Ishikawa (cell line): ENCODE results near the gene PRMT7.

Source experiments
- CEBPB ChIP-seq: IDR thresholded peaks from 2 replicates; pipeline ENCODE4 v1.6.1; 2012
- CREB1 ChIP-seq: IDR thresholded peaks from 2 replicates; pipeline ENCODE4 v1.6.1; 2012; ENCODE audit warnings: low read depth
- EGR1 ChIP-seq: IDR thresholded peaks from 2 replicates; pipeline ENCODE4 v1.6.1; 2012
- EP300 ChIP-seq: IDR thresholded peaks from 2 replicates; pipeline ENCODE4 v1.6.1; 2012; ENCODE audit warnings: borderline replicate concordance
- FOXM1 ChIP-seq: IDR thresholded peaks from 2 replicates; pipeline ENCODE4 v1.6.1; 2012; ENCODE audit warnings: low read depth, borderline replicate concordance
- MAX ChIP-seq: IDR thresholded peaks from 2 replicates; pipeline ENCODE4 v1.6.1; 2012
- NFIC ChIP-seq: IDR thresholded peaks from 2 replicates; pipeline ENCODE4 v1.6.1; 2012
- RAD21 ChIP-seq: IDR thresholded peaks from 2 replicates; pipeline ENCODE4 v1.6.1; 2012; ENCODE audit warnings: low read depth
- REST ChIP-seq: IDR thresholded peaks from 2 replicates; pipeline ENCODE4 v1.6.1; 2012; ENCODE audit warnings: low read depth, mild to moderate bottlenecking
- TAF1 ChIP-seq: IDR thresholded peaks from 2 replicates; pipeline ENCODE4 v1.6.1; 2012; ENCODE audit warnings: low read depth, mild to moderate bottlenecking
- TCF12 ChIP-seq: IDR thresholded peaks from 2 replicates; pipeline ENCODE4 v1.6.1; 2012; ENCODE audit warnings: low read depth
- TEAD4 ChIP-seq: IDR thresholded peaks from 2 replicates; pipeline ENCODE4 v1.6.1; 2012
- USF1 ChIP-seq: IDR thresholded peaks from 2 replicates; pipeline ENCODE4 v1.6.1; 2012
- YY1 ChIP-seq: IDR thresholded peaks from 2 replicates; pipeline ENCODE4 v1.6.1; 2012; ENCODE audit warnings: low read depth
- ZBTB7A ChIP-seq: IDR thresholded peaks from 2 replicates; pipeline ENCODE4 v1.6.1; 2012; ENCODE audit warnings: low read depth

PRMT7 gene

DNA sequence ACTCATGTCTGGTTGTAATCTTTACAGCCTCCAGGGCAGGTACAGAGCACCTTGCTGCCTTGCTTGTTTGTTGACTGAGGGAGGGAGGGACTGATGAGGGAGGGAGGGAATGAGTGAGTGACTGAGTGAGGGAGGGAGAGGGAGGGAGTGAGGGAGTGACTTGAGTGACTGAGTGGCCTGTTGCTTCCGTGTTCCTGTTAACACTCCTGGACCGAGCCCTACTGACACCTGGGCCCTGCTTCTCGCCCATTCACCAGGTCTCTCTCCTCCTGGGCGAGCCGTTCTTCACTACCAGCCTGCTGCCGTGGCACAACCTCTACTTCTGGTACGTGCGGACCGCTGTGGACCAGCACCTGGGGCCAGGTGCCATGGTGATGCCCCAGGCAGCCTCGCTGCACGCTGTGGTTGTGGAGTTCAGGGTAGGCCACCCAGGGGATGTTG lies 41.2 kb downstream of the PRMT7 start:
- TF ChIP-seq CEBPB: no peak
- TF ChIP-seq USF1: no peak
- no peak for TF ChIP-seq EGR1
- no peak for TF ChIP-seq TAF1
- TF ChIP-seq NFIC: no peak
- no peak for TF ChIP-seq FOXM1

DNA sequence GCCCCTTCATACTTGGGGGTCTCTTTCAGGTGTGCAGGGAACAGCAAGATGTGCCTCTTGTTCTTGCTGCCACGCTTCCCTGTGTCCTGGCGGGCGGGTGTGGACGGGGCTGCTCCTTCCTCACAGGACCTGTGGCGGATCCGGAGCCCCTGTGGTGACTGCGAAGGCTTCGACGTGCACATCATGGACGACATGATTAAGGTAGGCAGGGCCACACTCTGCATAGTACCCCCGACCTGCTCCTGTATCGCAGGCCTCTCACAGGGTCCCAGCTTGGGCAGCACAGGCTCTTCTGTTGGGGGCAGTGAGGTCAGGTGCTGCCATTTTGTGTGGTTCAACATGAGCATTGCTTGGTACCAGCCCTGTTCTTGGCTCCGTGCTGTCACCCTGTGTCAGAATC lies 42.5 kb downstream of the PRMT7 start:
- TF ChIP-seq EGR1 (no peak), EP300 (no peak), TCF12 (no peak), USF1 (no peak), RAD21 (no peak), NFIC (no peak), TAF1 (no peak)

DNA sequence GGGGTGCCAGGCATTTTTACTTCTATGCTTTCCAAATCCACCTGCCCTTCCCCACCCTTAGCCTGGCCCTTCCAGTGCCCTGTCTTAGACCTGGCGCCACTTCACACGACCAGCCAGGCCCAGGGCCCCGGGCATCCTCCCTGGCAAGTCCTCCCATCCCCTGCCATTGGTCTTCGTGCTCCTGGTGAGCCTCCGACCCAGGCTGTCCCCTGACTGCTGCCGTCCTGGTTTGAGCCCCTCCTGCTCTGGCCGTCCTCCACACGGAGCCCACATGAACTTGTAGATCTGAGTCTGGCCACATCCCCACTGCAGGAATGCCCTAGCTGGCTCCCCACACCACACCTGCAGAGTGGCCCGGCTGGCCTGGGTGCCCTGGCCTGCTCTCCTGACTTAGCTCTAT lies 44.0 kb downstream of the PRMT7 start:
- no peak for TF ChIP-seq RAD21
- TF ChIP-seq NFIC: no peak
- no peak for TF ChIP-seq TCF12
- no peak for TF ChIP-seq EP300
- no peak for TF ChIP-seq REST
- TF ChIP-seq TAF1: no peak
- no peak for TF ChIP-seq YY1
- no peak for TF ChIP-seq TEAD4
- no peak for TF ChIP-seq EGR1
- no peak for TF ChIP-seq CREB1
- no peak for TF ChIP-seq ZBTB7A
- no peak for TF ChIP-seq USF1
- no peak for TF ChIP-seq FOXM1
- no peak for TF ChIP-seq MAX
- TF ChIP-seq CEBPB: no peak

- TF ChIP-seq EGR1 (no peak), NFIC (no peak), MAX (no peak), TAF1 (no peak), USF1 (no peak), EP300 (no peak), FOXM1 (no peak), CREB1 (no peak), TCF12 (no peak), TEAD4 (no peak), YY1 (no peak), RAD21 (no peak), CEBPB (no peak)
Measured at GRCh38 chr16:68355447-68356248, 44.8 kb downstream of the PRMT7 start.

- TF ChIP-seq EGR1 (no peak), RAD21 (no peak), ZBTB7A (no peak), TEAD4 (no peak), TAF1 (no peak), REST (no peak), TCF12 (no peak), CEBPB (no peak), USF1 (no peak), EP300 (no peak), NFIC (no peak), MAX (no peak)
Measured at GRCh38 chr16:68356249-68356918, 45.6 kb downstream of the PRMT7 start.
